GM21381 (cell line): Measurements from ENCODE around the gene ENGASE.

Source experiments
- ATAC-seq: cut with Tn5 transposase; IDR thresholded peaks from one replicate; pipeline ENCODE4 v1.9.1; 2021; ENCODE audit warnings: mild to moderate bottlenecking, moderate library complexity; ENCODE audit not compliant: unreplicated experiment

ENGASE gene

DNA sequence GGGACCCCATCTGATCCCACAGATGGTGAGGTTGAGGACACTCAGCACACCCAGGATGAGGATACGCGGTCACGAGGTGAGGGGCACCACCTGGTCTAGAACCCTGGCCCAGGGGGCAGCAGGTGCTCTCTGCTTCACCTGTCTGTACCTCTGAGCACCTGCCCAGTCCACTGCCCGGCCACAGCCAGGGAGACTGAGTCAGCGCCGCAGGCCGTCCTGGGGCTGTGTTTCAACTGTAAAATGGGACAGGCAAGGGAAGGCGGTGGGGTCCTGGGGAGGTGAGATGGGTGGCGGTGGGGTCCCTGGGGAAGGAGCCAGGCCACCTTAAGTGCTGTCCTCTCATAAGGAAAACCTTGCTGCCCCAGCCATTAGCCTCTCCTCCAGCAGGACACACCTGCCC lies 60.4 kb downstream of the ENGASE start:
- ATAC-seq, result no peak

DNA sequence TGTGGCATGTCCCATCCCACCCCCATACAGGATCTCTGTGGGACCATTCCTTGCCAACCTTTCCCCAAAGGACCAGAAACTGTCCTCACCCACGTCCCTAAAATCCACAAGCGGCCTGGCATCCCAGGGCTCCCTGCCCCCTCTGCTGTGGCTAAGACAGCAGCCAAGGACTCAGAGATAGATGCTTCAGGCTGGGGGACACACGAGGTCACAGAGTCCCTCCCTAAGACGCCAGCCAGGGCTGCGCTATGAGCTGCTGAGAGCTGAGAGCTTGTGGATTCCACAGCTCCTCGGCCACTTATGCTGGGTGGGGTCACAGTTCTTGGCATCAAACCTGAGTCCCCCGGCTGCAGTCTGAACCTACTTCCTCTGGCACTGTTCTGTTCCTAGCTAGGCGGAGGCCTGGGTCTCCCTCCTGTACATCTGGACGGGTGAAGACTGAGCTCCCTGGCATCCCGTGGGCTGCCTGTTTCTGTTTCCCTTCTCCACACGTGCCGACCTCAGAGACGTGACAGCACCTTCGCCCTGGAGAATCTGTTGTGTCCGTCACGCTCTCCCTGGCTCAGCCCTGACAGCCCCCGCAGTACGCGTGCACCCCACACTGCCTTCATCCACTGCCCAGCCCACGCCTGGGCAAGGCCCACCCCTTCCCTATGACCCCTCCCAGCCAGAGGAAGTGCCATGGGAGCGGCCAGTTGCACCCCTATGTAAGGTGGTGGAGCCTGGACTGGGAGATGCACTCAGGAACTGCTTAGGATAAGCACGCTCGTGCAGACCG lies 61.2 kb downstream of the ENGASE start:
- ATAC-seq, result no peak
